ENCODE data around the gene DIAPH1. TPM values are rescaled to one million over a fixed set of nuclear protein-coding genes. Genes with fewer than 3 reads are reported as not detected.

The DIAPH1 gene
- total RNA-seq, 5 donors from 2014 or later (not counting 1 experiment from before 2014, with no cell fraction given) = 190 to 271 (median 211) TPM

GRCh38 chr5:141573489-141574121, 45.2 kb downstream of the DIAPH1 start:
- Histone ChIP-seq H3K27me3 (replicated peaks in 1 of 2; ENCODE audit: control insufficient read depth in 2 of 2, extremely low read depth in 1 of 2, insufficient read depth in 2 of 2, low read length in 1 of 2) (no peaks in the 10 kb centered on the region), H3K36me3 (ENCODE audit: control insufficient read depth in 2 of 2, extremely low read depth in 1 of 2, insufficient read depth in 1 of 2, low read length in 1 of 2) (peaks cover 9 to 94% of the 10 kb centered on the region in 2 donors), H3K4me3 (ENCODE audit: control insufficient read depth in 1 of 2, extremely low read depth in 1 of 2, low read length in 1 of 2) (no peak overlapping the region), H3K27ac (ENCODE audit: low read length) (no peak overlapping the region), H3K4me1 (ENCODE audit: control insufficient read depth in 1 of 2, extremely low read depth in 1 of 2, insufficient read depth in 2 of 2, low read length in 2 of 2) (no peaks in the 10 kb centered on the region), H3K9me3 (no peaks in the 10 kb centered on the region)
- H3K27ac Mint-ChIP-seq = no peak overlapping the region
- no peaks in the 10 kb centered on the region for H3K27me3 Mint-ChIP-seq
- DNase-seq (no peak), ATAC-seq (replicated peaks in 1 of 4) (no peak)
- ChIA-PET CTCF (no interaction called here), POLR2A (interaction anchor here in 1 of 2 donors (0.7 kb wide), 1 partner anchor 334 kb away, joined by 3 read pairs; no protein-coding TSS in a partner anchor)
- no peaks in the 10 kb centered on the region for H3K9me3 Mint-ChIP-seq
- H3K4me1 Mint-ChIP-seq = peaks cover 0 to 2% (median 0%) of the 10 kb centered on the region in 3 donors
- WGBS (ENCODE audit: insufficient coverage) = 97% methylated on average over 3 of the region's 4 CpGs
- H3K4me3 Mint-ChIP-seq = no peak overlapping the region
- peaks cover 67% of the 10 kb centered on the region for H3K36me3 Mint-ChIP-seq

- Histone ChIP-seq H3K4me3 (ENCODE audit: control insufficient read depth in 1 of 2, extremely low read depth in 1 of 2, low read length in 1 of 2) (no peak overlapping the region), H3K36me3 (ENCODE audit: control insufficient read depth in 2 of 2, extremely low read depth in 1 of 2, insufficient read depth in 1 of 2, low read length in 1 of 2) (peaks cover 13 to 94% of the 10 kb centered on the region in 2 donors), H3K27me3 (replicated peaks in 1 of 2; ENCODE audit: control insufficient read depth in 2 of 2, extremely low read depth in 1 of 2, insufficient read depth in 2 of 2, low read length in 1 of 2) (no peaks in the 10 kb centered on the region), H3K4me1 (ENCODE audit: control insufficient read depth in 1 of 2, extremely low read depth in 1 of 2, insufficient read depth in 2 of 2, low read length in 2 of 2) (no peaks in the 10 kb centered on the region), H3K9me3 (no peaks in the 10 kb centered on the region), H3K27ac (ENCODE audit: low read length) (no peak overlapping the region)
- Mint-ChIP-seq H3K4me1 (peaks cover 11 to 18% (median 12%) of the 10 kb centered on the region in 3 donors), H3K27ac (peak overlapping the region; percentile 12 to 40), H3K27me3 (no peaks in the 10 kb centered on the region), H3K9me3 (no peaks in the 10 kb centered on the region), H3K36me3 (peaks cover 54% of the 10 kb centered on the region), H3K4me3 (no peak overlapping the region)
- CTCF ChIA-PET = interaction anchor here (0.6 to 1.5 kb wide), 2 partner anchors 9 to 120 kb away, joined by 3 to 5 read pairs; no protein-coding TSS in a partner anchor
- DNase-seq = no peak
- POLR2A ChIA-PET = no interaction called here
- ATAC-seq (replicated peaks in 1 of 4) = no peak
These were observed 48.1 kb downstream of the DIAPH1 start for GRCh38 chr5:141570655-141571054.

GRCh38 chr5:141567513-141568117, 51.2 kb downstream of the DIAPH1 start:
- no peak for ATAC-seq (replicated peaks in 1 of 4)
- H3K27ac ChIP-seq (ENCODE audit: low read length) = no peak overlapping the region

GRCh38 chr5:141565826-141566570, 52.8 kb downstream of the DIAPH1 start:
- no peaks in the 10 kb centered on the region for H3K27me3 ChIP-seq (replicated peaks in 1 of 2; ENCODE audit: control insufficient read depth in 2 of 2, extremely low read depth in 1 of 2, insufficient read depth in 2 of 2, low read length in 1 of 2)
- Mint-ChIP-seq H3K27ac (peak overlapping the region; percentile 66 to 80), H3K4me1 (peaks cover 32 to 43% (median 39%) of the 10 kb centered on the region in 3 donors), H3K27me3 (no peaks in the 10 kb centered on the region), H3K36me3 (peaks cover 58% of the 10 kb centered on the region), H3K9me3 (no peaks in the 10 kb centered on the region), H3K4me3 (no peak overlapping the region)
- ATAC-seq (replicated peaks in 1 of 4) (no peak), DNase-seq (no peak)
- no peak overlapping the region for H3K27ac ChIP-seq (ENCODE audit: low read length)
- WGBS (ENCODE audit: insufficient coverage) = 97% methylated on average over 7 of the region's 8 CpGs
- no peaks in the 10 kb centered on the region for H3K9me3 ChIP-seq
- H3K4me3 ChIP-seq (ENCODE audit: control insufficient read depth in 1 of 2, extremely low read depth in 1 of 2, low read length in 1 of 2) = no peak overlapping the region
- H3K4me1 ChIP-seq (ENCODE audit: control insufficient read depth in 1 of 2, extremely low read depth in 1 of 2, insufficient read depth in 2 of 2, low read length in 2 of 2) = peaks cover 2% of the 10 kb centered on the region in 2 experiments
- CTCF ChIA-PET = interaction anchor here (1.1 to 1.4 kb wide), 4 partner anchors 9 to 241 kb away, joined by 3 to 5 read pairs (median 4); no protein-coding TSS in a partner anchor
- peaks cover 10 to 87% of the 10 kb centered on the region in 2 donors for H3K36me3 ChIP-seq (ENCODE audit: control insufficient read depth in 2 of 2, extremely low read depth in 1 of 2, insufficient read depth in 1 of 2, low read length in 1 of 2)
- POLR2A ChIA-PET = interaction anchor here (0.6 to 0.7 kb wide), 2 partner anchors 891 to 1082 kb away, joined by 3 to 4 read pairs; no protein-coding TSS in a partner anchor

More at GRCh38 chr5:141567513-141568117, 51.2 kb downstream of the DIAPH1 start:
- CTCF ChIA-PET = interaction anchor here (0.5 to 2.2 kb wide), 24 partner anchors 8 to 1474 kb away, joined by 3 to 19 read pairs (median 4); partner anchors contain the start of genes TAF7 (in 2 of the 2), DIAPH1 (in 1 of the 2), PCDHGA10 (in 1 of the 2) and PCDHGB3 (in 1 of the 2)
- peaks cover 61% of the 10 kb centered on the region for H3K36me3 Mint-ChIP-seq
- H3K4me3 Mint-ChIP-seq = no peak overlapping the region
- WGBS (ENCODE audit: insufficient coverage) = no CpG with 5 or more reads among the region's 2 CpGs
- Histone ChIP-seq H3K4me1 (ENCODE audit: control insufficient read depth in 1 of 2, extremely low read depth in 1 of 2, insufficient read depth in 2 of 2, low read length in 2 of 2) (peaks cover 2% of the 10 kb centered on the region in 2 experiments), H3K9me3 (no peaks in the 10 kb centered on the region), H3K36me3 (ENCODE audit: control insufficient read depth in 2 of 2, extremely low read depth in 1 of 2, insufficient read depth in 1 of 2, low read length in 1 of 2) (peaks cover 11 to 92% of the 10 kb centered on the region in 2 donors), H3K27me3 (replicated peaks in 1 of 2; ENCODE audit: control insufficient read depth in 2 of 2, extremely low read depth in 1 of 2, insufficient read depth in 2 of 2, low read length in 1 of 2) (no peaks in the 10 kb centered on the region), H3K4me3 (ENCODE audit: control insufficient read depth in 1 of 2, extremely low read depth in 1 of 2, low read length in 1 of 2) (no peak overlapping the region)
- H3K9me3 Mint-ChIP-seq = no peaks in the 10 kb centered on the region
- DNase-seq = peak in 2 of 35 experiments; percentile 18 to 49
- peaks cover 24 to 41% (median 35%) of the 10 kb centered on the region in 3 donors for H3K4me1 Mint-ChIP-seq
- H3K27me3 Mint-ChIP-seq = no peaks in the 10 kb centered on the region
- peak overlapping the region; percentile 55 to 73 for H3K27ac Mint-ChIP-seq
- POLR2A ChIA-PET = no interaction called here

GRCh38 chr5:141564216-141564692, 54.5 kb downstream of the DIAPH1 start:
- peak overlapping the region; percentile 65 for H3K27ac ChIP-seq (ENCODE audit: low read length)
- H3K4me3 Mint-ChIP-seq = no peak overlapping the region

More at GRCh38 chr5:141564216-141564692, 54.5 kb downstream of the DIAPH1 start:
- Mint-ChIP-seq H3K9me3 (no peaks in the 10 kb centered on the region), H3K27me3 (no peaks in the 10 kb centered on the region), H3K27ac (peak overlapping the region; percentile 77 to 84), H3K36me3 (peaks cover 58% of the 10 kb centered on the region), H3K4me1 (peaks cover 41 to 45% (median 42%) of the 10 kb centered on the region in 3 donors)
- CTCF ChIA-PET = interaction anchor here (0.5 to 2.4 kb wide), 84 partner anchors 8 to 1840 kb away, joined by 3 to 53 read pairs (median 4); partner anchors contain the start of genes PCDHGA1 (in 2 of the 2), PCDHGA10 (in 2 of the 2), PCDHGB3 (in 2 of the 2) and PCDHGB6 (in 2 of the 2)
- no peaks in the 10 kb centered on the region for H3K27me3 ChIP-seq (replicated peaks in 1 of 2; ENCODE audit: control insufficient read depth in 2 of 2, extremely low read depth in 1 of 2, insufficient read depth in 2 of 2, low read length in 1 of 2)
- POLR2A ChIA-PET = interaction anchor here (0.8 to 1.3 kb wide), 6 partner anchors 28 to 414 kb away, joined by 3 to 11 read pairs (median 5); partner anchors contain the start of genes TAF7 (in 2 of the 2), PCDHB6 (in 1 of the 2) and PCDHGA10 (in 1 of the 2)
- WGBS (ENCODE audit: insufficient coverage) = 80% methylated on average over 1 of the region's 5 CpGs
- H3K9me3 ChIP-seq = no peaks in the 10 kb centered on the region
- DNase-seq = peak; percentile 4 to 94 (median 63)
- H3K36me3 ChIP-seq (ENCODE audit: control insufficient read depth in 2 of 2, extremely low read depth in 1 of 2, insufficient read depth in 1 of 2, low read length in 1 of 2) = peaks cover 14 to 79% of the 10 kb centered on the region in 2 donors
- no peak overlapping the region for H3K4me3 ChIP-seq (ENCODE audit: control insufficient read depth in 1 of 2, extremely low read depth in 1 of 2, low read length in 1 of 2)
- H3K4me1 ChIP-seq (ENCODE audit: control insufficient read depth in 1 of 2, extremely low read depth in 1 of 2, insufficient read depth in 2 of 2, low read length in 2 of 2) = peaks cover 2% of the 10 kb centered on the region in 2 experiments
- ATAC-seq (replicated peaks in 1 of 4) = peak; percentile 83 to 92 (median 88)

All from T-cell (primary cell).